Liver (tissue), 2 donors: Measurements from ENCODE around the gene CNTNAP3.
"Not testable (repeated sequence)": the region's sequence is repeated elsewhere in the genome, so short reads cannot be mapped to it uniquely, and the experiment has no call there.

Experiments used
- CTCF ChIP-seq: fragments of 150-350 bp; IDR thresholded peaks from 2 replicates; pipeline ENCODE4 v1.5.1; 2017; ENCODE audit warnings: improper control_type of control experiment, low read depth, low read length; ENCODE audit not compliant: missing input control
- FOXA1 ChIP-seq: IDR thresholded peaks from 2 replicates; pipeline ENCODE4 v1.6.1; 2016; ENCODE audit warnings: antibody characterized with exemption
- donor health status: healthy.

- not testable (repeated sequence) for TF ChIP-seq FOXA1, CTCF
These were observed 241.1 kb downstream of the CNTNAP3 start for GRCh38 chr9:39046833-39047232.
